Stimulated activated CD4-positive, alpha-beta T cell treated with anti-CD3 and anti-CD28 coated beads, Interleukin-12 subunit alpha, Interleukin-12 subunit beta, amount 100 ng/mL, for 24 hours (primary cell): ENCODE data around the gene TIGD3.

ENCODE experiments used
- DNase-seq, 2 experiments: peaks; one replicate each; pipeline ENCODE4 v3.0.0-alpha.2; 2020; ENCODE audit warnings: low read depth in 2 of 2

Gene TIGD3

DNA sequence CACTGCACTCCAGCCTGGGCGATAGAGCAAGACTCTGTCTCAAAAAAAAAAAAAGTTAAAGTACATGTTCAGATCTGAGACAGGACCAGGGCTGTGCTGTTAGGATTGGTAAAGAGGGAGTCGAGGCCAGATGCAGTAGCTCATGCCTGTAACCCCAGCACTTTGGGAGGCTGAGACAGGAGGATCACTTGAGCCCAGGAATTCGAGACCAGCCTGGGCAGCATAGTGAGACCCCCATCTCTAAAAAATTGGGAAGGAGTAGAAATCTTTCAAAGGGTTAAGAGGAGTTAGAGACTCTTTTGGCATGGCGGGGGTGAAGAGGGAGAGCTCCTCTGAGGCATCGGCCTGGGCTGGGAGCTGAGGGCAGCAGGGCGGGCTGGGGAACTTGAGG lies 16.1 kb downstream of the TIGD3 start:
- no peak for DNase-seq

- DNase-seq = no peak
These were observed 19.5 kb downstream of the TIGD3 start for GRCh38 chr11:65373839-65374580.

DNA sequence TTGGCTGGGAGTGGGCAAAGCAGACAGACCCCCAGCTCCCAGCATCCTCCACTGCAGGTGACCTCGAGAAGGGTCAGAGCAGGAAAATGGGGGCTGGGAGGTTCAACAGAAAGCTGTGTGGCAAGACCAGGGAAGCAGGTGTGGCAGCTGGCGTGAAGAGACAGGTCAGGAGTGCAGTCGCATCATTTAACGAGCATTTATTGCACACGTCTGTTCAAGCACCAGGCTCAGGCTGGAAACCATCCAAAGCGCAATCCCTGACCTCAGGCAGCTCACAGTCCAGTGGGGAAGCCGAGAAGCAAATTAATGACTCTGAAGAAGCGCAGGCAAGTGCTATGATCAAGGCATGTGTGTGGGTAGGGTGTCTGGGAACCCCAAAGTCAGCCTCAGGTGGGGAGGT lies 20.5 kb downstream of the TIGD3 start:
- DNase-seq = no peak

DNA sequence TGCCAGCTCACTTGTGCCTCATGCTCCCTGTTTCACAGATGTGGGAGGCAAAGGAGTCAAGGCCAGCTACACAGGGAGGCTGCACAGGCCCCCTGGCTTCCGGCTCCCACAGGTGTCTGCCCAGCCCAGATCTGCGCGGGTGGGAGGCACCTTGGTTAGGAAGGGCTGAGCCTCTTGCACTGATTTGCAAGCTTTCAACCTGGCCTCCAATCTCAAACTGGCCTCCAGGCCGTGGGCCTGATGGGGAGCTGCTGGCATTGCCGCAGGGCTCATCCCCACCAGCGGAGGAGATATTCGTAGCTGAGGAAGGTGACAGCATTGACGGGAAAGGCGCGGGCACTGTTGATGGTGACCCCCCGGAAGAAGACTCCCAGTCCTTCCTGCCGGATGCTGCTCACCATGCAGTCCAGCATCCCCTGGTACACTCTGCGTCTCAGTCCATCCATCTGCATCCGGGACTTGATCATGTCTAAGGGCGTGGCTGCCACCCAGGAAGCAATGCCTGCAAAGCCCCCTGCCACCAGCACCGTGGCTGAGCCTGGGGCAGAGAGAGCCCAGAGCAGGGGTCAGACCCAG lies 21.7 kb downstream of the TIGD3 start:
- no peak for DNase-seq

- DNase-seq = no peak
These were observed 22.5 kb downstream of the TIGD3 start for GRCh38 chr11:65377036-65377435.

DNA sequence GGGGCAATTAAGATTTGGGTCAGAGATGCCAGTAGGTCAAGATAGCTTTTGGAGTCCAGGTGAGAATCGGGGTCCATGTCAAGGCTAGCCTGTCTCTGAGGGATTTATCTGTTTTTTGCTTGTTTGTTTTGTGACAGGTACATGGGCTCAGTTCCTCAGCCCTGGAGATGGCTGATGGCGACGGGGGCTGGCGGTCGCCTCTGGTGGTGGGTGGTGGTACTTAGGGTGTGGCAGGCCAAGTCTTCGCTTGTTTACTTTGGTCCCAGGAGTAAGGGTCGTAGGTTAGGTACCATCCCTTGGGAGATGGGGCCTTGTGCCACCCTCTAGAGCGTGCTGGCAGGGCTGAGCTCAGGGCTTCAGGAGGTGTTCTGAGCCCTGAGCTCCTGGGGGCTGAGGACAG lies 23.2 kb downstream of the TIGD3 start:
- no peak for DNase-seq

DNA sequence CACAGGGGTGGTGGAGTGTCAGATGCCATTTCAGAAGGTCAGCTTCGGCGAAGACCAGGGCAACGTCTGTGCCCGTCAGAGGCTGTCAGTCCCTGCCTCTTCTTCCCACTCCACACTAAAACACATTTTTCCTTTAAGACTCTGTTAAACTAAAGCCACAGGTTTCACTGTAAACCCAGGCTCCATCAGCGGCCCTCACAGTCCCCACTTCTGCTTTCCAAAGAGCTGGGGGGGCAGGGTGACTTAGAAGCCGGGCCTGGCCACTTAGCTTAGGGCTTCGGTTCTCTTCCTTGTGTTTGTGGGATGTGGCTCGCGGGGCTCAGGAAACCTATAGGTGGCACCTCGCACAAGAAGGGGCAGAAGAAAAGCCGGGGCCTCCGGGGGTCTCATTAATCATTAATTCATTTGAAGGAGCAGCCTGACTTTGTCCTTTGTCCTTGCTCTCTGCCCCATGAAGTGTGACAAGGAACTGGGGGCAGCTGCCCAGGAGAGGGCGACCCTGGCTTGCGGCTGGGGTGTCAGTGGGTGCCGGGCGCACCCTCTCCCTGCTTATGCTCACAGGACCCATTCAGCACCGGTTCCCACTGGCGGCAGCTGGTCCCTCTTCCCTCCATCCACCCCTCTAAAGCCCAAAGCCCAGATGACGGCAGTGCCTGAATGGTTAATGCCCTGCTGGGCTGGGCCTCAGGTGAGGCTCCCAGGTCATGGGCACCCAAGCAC lies 23.8 kb downstream of the TIGD3 start:
- DNase-seq = no peak

DNA sequence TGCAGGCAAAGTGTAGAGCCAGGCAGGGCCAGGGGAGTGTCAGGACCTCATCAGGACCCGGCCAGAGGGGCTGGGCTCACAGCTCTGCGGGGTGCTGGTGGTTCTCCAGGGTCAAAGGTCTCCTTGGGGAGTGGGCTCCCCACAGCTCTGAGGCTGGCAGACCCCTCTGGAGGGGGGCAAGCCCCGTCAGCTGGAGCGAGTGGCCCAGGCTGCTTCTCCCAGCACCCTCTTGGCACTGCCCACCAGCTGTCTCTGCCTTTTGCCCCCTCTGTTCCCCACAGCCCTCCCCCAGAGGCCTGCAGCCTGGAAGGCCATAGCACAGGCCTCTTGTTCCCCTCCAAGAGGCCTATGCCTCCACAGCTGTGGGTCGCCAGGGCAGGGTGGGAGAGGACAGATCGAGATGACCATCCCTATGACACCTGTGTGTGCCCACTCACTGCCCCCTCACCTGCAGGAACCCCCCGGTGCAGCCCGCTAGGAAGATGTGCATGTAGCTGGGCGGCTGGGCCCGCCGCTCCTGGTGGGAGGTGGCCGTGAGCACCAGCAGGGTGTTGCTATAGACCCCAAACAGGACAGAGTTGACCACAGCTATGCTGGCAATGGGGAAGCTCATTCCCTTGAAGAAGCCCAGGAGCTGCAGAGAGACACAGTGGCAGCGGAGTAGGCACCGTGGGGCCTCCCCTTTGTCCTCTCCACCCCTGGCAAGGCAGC lies 24.5 kb downstream of the TIGD3 start:
- DNase-seq = no peak

GRCh38 chr11:65379698-65380459 lies 25.3 kb downstream of the TIGD3 start:
- no peak for DNase-seq

GRCh38 chr11:65380460-65381119 lies 26.0 kb downstream of the TIGD3 start:
- no peak for DNase-seq

GRCh38 chr11:65381716-65382032 lies 27.1 kb downstream of the TIGD3 start:
- peak in 1 of 2 experiments; percentile 36 for DNase-seq

- DNase-seq = peak; percentile 86 to 91
These were observed 27.7 kb downstream of the TIGD3 start, which contains the start of gene SLC25A45 for GRCh38 chr11:65382033-65382803. Gene SLC25A45 (minus strand): TSS chr11:65382646. CDS start chr11:65381951, 695 bp downstream.

GRCh38 chr11:65382804-65383368 lies 28.3 kb downstream of the TIGD3 start:
- DNase-seq = no peak

DNA sequence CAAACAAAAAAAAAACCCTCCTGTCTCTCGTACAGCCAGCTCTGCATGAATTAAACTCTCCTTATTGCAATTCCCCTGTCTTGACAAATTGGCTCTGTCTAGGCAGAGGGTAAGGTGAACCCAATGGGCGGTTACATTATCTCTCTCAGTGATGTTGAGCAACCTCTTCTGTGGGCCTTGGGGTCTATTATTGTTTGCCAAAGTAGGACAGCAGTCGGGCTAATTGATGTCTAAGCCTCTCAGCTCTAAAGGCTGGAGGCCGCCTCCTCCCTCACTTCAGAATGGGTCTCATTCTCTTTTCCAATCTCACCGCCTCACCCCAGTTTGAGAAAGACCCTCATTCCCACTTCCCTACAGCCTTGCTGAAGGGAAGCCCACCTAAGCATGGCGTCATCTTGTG lies 29.2 kb downstream of the TIGD3 start:
- DNase-seq = no peak

- DNase-seq = no peak
These were observed 29.8 kb downstream of the TIGD3 start for GRCh38 chr11:65384301-65384889.

GRCh38 chr11:65386307-65387140 lies 32.0 kb downstream of the TIGD3 start, which contains the start of gene FRMD8:
Gene FRMD8 (plus strand): TSS chr11:65386637. CDS start chr11:65387037, 400 bp downstream.
- DNase-seq = peak; percentile 70 to 76

DNA sequence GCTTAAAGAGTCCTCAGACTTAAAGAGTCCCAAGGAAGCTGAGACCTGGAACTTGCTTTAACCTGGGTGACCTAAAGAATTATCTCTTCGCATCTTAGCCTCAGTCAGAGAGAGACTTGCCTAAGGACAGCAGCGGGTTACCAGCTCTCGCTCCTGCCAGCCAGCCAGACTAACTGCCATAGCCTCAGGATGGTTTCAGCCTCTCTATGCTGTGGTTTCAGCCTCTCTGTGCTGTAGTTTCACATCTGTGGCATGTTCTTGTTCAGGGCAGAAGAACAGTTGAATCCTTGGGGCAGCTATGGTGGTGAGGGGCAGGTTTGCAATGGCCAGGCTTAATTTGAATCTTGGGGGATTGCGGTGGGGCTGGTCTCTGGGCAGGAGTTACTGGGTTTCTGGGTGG lies 34.2 kb downstream of the TIGD3 start:
- no peak for DNase-seq

DNA sequence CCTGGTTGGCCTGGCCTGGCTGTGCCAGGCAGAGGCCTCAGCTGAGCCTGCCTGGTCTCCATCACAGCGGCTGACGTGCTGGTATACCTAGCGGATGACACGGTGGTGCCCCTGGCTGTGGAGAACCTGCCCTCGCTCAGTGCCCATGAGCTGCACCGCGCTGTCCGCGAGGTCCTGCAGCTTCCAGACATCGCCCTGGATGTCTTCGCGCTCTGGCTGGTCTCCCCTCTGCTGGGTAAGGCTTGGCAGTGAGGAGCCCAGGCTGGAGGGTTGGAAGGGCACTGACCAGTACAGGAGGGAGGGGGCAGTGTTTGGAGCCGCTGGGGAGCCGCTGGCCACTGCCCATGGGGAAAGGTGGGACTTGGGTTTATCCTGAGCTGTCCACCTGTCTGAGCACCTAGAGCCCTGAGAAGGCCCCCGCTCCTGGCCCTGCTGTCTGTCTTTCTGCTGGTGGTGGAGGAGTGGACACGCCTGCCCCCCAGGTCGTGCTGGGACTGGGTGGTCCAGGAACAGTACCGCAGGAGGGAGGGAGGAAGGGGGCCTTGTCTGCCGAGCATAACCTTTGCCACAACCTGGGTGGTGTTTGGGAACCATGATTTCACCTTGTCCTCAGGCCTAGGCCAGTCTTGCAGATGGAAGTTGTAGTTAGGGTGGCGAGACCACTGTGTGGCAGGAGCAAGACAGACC lies 34.9 kb downstream of the TIGD3 start:
- no peak for DNase-seq
